Peyer's patch (tissue), 4 donors: Measurements from ENCODE around the gene PKIG.

ENCODE experiments used
- CTCF ChIP-seq, 6 experiments: fragments of 450-650 bp in 4 of 6; fragments of 200-600 bp in 2 of 6; sonication (generic) in 1 of 6; IDR thresholded peaks; one replicate each; pipeline ENCODE4 v1.5.1; 2017 to 2019; ENCODE audit warnings: antibody characterized with exemption in 6 of 6, mild to moderate bottlenecking in 3 of 6, moderate library complexity in 1 of 6
- POLR2A ChIP-seq, 2 donors: fragments of 450-650 bp; IDR thresholded peaks; one replicate each; pipeline ENCODE4 v1.5.1; 2017; ENCODE audit warnings: antibody characterized with exemption in 2 of 2, mild to moderate bottlenecking in 2 of 2, moderate library complexity in 2 of 2

GRCh38 chr20:44594730-44595129 lies 12.4 kb downstream of the PKIG start:
- TF ChIP-seq CTCF (IDR thresholded peaks at IDR 0.05) (no peak), POLR2A (IDR thresholded peaks at IDR 0.05) (no peak)
